HG02943 (cell line): ENCODE data around the gene CTNND2.

Experiments used
- ATAC-seq: cut with Tn5 transposase; IDR thresholded peaks from one replicate; pipeline ENCODE4 v1.9.1; 2021; ENCODE audit warnings: mild to moderate bottlenecking, low read depth, moderate library complexity; ENCODE audit not compliant: unreplicated experiment

CTNND2 gene

DNA sequence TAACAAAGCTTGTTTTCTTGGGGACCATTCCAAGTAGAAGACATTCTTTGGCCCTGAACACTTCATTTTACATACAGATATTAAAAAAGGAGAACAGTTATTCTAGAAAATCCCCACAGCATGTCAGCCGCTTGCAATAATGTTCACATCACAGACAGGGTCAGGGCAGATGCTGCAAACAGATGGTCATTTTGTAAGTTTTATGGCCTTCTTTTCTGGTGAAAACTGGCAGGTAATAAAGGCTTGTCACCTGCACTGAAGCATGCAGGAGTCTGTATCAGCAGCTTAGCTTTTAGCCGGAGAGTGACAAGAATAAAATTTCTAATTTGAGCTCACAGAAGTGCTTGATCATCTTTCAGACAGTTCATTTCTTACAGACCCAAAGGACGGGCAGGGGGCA lies 922.3 kb downstream of the CTNND2 start:
- ATAC-seq = no peak

- ATAC-seq = no peak
These were observed 927.2 kb downstream of the CTNND2 start for GRCh38 chr5:10977011-10977410.

GRCh38 chr5:10975945-10976344 lies 928.3 kb downstream of the CTNND2 start:
- ATAC-seq = no peak

DNA sequence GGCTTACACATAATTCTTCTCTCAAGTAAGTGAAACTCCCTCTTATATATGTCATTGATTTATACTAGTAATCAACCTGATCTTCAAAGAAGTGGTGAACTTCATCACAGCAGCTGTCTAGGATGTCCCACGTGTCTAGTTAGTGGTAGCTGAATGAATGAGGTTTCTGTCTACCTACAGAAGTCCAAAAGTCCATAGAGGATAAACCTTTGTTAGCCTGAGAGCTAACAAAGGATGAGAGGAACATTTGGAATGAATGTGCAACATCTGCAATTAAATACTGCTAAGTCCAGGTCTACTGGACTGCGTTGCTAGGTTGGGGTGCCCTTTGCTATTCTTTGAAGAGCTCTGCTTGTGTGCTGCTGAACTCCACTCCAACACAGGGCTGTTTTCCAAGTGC lies 929.4 kb downstream of the CTNND2 start:
- no peak for ATAC-seq

DNA sequence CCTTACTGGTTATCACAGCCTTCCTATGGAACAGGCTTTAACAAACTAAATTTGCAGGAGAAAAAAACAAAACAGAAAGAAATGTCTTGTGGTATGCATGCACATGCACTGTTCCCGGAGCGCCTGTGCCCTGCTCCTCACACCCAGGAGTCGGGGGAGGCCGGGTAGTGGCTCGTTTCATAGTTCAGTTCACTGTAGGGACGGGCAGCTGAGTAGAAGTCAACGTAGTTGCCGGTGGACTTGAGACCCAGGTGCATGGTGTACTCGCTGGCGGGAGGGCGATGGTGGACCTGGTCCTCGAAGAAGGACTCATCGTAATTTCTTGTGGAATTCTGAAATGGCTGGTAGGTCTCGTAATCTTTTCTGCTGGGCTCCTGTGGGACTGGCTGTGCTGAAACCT lies 930.9 kb downstream of the CTNND2 start:
- no peak for ATAC-seq

DNA sequence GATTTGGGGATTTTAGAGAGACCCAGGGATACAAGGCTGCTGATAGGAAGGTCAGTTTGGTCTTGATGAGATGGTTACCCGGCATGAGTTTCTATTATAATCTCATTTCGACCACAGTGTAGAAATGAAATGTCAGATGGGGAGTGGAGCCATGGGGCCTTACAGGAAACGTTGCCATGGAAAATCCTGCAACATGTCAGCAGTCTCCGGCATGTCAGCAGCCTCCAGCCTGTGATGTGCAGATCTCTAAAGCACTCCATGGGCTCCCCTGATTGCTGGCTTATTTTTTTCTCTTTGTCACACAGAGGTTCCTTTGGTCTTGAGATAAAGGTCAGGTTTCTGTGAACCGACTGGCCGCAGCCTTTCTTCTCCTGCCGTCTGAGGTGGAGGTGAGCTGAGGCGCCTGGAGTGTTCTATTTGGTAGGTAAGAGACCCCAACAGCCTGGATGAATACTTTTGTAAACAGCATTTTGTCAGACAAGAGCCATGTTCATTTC lies 934.5 kb downstream of the CTNND2 start:
- no peak for ATAC-seq

- ATAC-seq = no peak
These were observed 939.4 kb downstream of the CTNND2 start for GRCh38 chr5:10964806-10965205.

DNA sequence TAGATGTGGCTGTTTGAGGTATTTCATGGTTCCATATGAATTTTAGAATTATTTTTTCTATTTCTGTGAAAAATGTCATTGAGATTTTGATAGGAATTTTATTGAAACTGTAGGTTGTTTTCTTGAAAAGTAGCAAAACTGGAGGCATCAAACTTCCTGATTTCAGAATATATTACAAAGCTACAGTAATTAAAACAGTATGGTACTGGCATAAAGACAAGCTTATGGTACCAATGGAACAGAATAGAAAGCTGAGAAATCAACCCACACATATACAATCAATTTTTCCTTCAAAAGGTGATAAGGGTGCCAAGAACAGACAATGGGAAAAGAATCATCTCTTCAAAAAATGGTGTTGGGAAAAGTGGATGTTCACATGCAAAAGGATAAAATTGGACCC lies 945.5 kb downstream of the CTNND2 start:
- ATAC-seq = no peak

DNA sequence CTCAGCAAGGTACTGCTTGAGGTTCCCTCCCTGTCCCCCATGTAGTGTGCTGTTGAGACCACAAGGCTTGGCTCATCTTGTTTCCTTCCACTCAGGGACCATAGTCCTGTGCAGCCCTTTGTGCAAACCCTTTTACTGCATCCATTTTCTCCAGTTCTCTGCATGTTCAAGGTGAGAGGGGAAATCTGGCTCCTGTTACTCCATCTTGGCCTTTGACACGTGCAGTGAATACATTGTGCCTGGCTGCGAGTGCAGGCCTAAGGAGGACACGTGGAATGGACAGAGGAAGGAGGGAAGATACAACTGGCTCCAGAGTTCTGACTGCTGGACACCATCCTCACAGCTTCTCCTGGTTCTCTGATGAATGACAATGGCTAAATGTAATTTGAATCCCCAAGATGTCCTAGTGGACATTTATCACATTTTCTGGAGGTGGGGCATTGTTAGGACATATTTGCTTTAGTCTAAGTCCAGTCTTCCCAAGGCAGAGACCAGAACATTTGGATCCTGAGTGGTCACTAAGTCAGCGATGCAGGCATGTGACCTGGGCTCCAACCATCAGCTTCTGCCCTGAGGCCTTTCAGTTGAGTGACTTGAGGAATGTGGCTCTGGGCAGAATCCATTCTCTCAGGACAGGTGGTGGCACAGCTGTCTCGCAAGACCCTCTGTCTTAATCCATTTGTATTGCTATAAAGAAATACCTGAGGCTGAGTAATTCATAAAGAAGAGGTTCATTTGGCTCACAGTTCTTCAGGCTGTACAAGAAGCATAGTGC lies 954.2 kb downstream of the CTNND2 start:
- no peak for ATAC-seq

DNA sequence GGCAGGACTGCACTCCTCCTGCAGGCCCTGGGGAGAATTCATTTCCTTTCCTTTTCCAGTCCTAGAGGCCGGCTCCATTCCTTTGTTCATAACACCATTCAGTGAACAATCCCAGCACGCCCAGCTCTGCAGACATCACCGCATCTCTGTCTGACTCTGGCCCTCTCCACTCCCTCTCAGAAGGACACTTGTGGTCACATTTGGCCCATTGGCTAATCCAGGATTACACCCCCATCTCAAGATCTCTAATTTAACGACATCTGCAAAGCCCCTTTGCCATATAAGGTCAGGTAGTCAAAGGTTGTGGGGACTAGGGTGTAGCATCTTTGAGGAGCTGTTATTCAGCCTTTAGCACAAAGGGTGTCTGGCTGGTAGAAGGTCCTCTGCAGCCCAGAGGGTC lies 958.2 kb downstream of the CTNND2 start:
- no peak for ATAC-seq

DNA sequence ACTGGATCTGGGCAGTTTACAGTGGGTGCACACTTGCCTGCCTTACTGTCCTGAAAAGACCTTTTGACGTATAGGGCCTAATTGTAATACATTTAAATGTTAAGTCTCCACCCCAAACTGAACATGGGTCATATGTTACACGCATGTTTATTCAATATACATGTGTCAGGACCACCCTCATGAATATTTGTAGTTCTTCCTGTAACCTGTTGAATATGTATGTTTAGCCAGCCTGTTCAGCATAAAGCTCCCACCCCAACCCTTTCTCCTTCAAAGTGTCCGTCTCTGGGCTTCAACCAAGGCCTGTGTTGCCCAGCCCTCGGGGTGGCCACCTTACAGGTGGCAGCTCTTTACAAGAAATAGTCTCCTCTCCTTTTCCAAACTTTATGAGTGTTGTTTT lies 962.3 kb downstream of the CTNND2 start:
- ATAC-seq = no peak

- ATAC-seq = no peak
These were observed 968.0 kb downstream of the CTNND2 start for GRCh38 chr5:10936081-10936855.

DNA sequence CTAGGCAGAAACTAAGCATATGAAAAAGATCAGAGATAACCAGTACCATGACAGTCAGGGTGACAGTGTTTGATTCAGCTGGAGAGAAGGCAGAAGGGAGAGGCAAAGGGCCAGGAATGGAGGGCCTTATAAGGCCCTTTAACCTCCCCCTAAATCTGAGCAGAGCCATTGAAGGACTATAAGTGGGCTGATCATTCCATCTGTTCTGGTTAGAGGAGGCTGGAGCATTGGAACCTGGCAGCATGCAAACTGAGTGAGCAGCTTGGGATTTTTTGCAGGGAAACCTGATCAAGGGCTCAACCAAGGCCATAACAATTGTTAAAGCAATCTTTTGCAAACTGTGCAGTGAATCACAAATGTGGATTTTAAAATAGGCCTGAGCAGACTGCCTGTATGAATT lies 968.7 kb downstream of the CTNND2 start:
- no peak for ATAC-seq

- no peak for ATAC-seq
These were observed 969.4 kb downstream of the CTNND2 start for GRCh38 chr5:10934783-10935355.

- no peak for ATAC-seq
These were observed 971.1 kb downstream of the CTNND2 start for GRCh38 chr5:10933121-10933520.

DNA sequence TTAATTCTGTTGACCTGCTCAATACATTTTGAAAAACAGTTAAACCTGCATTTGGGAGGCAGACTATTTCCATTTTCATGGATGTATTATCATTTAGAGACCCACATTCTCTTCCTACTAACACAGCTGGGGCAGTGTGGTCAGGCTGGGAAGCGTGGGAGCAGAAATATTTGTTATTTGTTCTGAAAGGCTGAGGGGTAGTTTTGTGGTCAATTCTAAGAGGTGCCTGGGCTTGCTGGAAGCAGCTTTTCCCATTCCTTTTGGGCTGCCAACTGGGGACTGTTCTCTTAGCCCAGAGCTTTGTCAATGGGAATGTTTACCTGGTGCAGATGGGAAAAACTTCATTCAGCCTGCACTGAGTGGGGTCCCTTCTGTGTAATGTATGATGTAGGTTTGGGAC lies 971.8 kb downstream of the CTNND2 start:
- ATAC-seq = no peak

GRCh38 chr5:10927608-10928007 lies 976.6 kb downstream of the CTNND2 start:
- ATAC-seq = no peak

DNA sequence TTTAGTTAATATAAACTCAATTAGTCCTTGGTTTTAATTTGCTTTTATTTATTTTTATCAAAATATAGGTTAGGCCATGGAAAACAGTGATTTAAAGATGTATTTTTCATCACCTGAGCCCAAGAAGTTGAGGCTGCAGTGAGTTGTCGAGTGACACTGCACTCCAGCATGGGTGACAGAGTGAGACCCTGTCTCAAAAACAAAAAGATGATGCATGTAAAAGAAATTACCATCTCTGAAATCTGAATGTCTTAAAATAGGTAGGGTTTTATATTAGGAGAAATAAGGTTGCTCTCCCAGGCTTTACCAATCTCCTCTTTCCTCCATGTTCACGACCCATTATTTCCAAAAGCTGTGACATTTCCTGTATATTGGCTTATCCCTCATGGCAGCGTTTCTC lies 980.9 kb downstream of the CTNND2 start:
- ATAC-seq = no peak
